Measurements from ENCODE around the gene TMEM253.

DNA sequence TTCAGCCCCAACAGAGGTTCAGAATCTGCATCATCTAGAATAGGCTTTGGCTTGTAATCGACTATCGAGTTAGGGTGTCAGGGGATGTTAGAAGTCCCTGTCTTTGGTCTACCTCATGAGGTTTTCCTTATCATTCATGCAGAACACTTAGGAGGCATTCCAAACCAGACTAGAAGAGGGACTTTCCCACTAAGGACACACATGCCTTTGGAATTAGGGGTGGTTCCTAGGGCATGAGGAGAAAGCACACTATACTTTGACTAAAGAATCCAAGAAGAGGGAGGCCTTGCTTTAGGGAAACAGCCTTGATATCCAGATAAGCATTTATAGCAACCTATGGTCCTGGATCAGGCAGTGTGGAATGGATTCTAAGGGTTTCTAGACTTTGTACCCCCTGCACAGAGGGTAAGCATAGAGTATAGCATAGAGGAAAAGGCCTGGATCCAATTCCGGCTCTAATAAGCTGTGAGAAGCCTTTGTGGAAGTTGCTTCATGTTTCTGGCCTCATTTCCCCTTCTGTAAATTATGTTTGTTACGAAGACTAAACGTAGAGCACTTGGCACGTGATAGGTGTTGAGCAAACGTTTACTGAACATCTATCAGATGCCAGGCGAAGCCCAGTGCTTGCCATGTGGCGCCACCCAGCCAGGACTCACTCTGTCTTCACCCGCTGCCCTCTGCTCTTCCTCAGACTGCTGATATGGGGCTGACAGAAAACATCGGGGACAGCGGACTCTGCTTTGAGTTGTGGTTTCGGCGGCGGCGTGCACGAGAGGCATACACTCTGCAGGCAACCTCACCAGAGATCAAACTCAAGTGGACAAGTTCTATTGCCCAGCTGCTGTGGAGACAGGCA is 15.6 kb upstream of the TMEM253 start:
- TF ChIP-seq SPI1 (IDR thresholded peaks at IDR 0.05; ENCODE audit: low read depth, low read length) (no peak), POLR2A (IDR thresholded peaks at IDR 0.05; ENCODE audit: low read depth, low read length) (no peak), POLR2AphosphoS5 (IDR thresholded peaks at IDR 0.05; ENCODE audit: low read depth, low read length) (no peak), PAX5 (IDR thresholded peaks at IDR 0.05; ENCODE audit: insufficient read depth, low read length, severe bottlenecking) (no peak)
